GM23338 (cell line): Measurements from ENCODE around the gene FAM120A. TPM values are rescaled to one million over a fixed set of nuclear protein-coding genes. Genes with fewer than 3 reads are reported as not detected.

Source experiments
- ATAC-seq: fragments of 200-7000 bp; cut with Tn5 transposase; 3 replicates; pipeline ENCODE4 v1.9.1; 2020
- DNase-seq: peaks from one replicate; pipeline ENCODE4 v3.0.0-alpha.2; 2015; ENCODE audit warnings: low spot score
- H2AFZ ChIP-seq: fragments of 200-600 bp; sonication (generic); 2 replicates; pipeline ENCODE4 v1.8.0; 2016; ENCODE audit warnings: antibody characterized with exemption, mild to moderate bottlenecking, moderate library complexity
- H3F3A ChIP-seq: fragments of 200-600 bp; sonication (generic); replicated peaks from 2 replicates; pipeline ENCODE4 v1.8.0; 2017; ENCODE audit warnings: antibody characterized with exemption, mixed run types, low read depth
- H3K27ac ChIP-seq: fragments of 200-600 bp; sonication (generic); 2 replicates; pipeline ENCODE4 v1.6.1; 2016; ENCODE audit warnings: low read depth
- H3K27me3 ChIP-seq: fragments of 200-600 bp; sonication (generic); 2 replicates; pipeline ENCODE4 v1.8.0; 2016; ENCODE audit warnings: mild to moderate bottlenecking, mixed run types, moderate library complexity; ENCODE audit not compliant: insufficient read depth
- H3K36me3 ChIP-seq: fragments of 200-600 bp; sonication (generic); 2 replicates; pipeline ENCODE4 v1.8.0; 2016; ENCODE audit warnings: mild to moderate bottlenecking; ENCODE audit not compliant: insufficient read depth
- H3K4me1 ChIP-seq: fragments of 200-600 bp; sonication (generic); 2 replicates; pipeline ENCODE4 v1.8.0; 2016; ENCODE audit warnings: mild to moderate bottlenecking, moderate library complexity; ENCODE audit not compliant: insufficient read depth
- H3K4me2 ChIP-seq: fragments of 200-600 bp; sonication (generic); 2 replicates; pipeline ENCODE4 v1.7.1; 2017; ENCODE audit warnings: mixed run types
- H3K4me3 ChIP-seq: fragments of 200-600 bp; sonication (generic); 2 replicates; pipeline ENCODE4 v1.6.1; 2016; ENCODE audit warnings: mixed run types
- H3K79me2 ChIP-seq: fragments of 200-600 bp; sonication (generic); replicated peaks from 2 replicates; pipeline ENCODE4 v1.8.0; 2017; ENCODE audit warnings: mild to moderate bottlenecking; ENCODE audit not compliant: insufficient read depth
- H3K9me2 ChIP-seq: fragments of 200-600 bp; sonication (generic); 2 replicates; pipeline ENCODE4 v1.8.0; 2017; ENCODE audit not compliant: insufficient read depth
- H4K20me1 ChIP-seq: fragments of 200-600 bp; sonication (generic); replicated peaks from 2 replicates; pipeline ENCODE4 v1.8.0; 2017; ENCODE audit warnings: mild to moderate bottlenecking; ENCODE audit not compliant: insufficient read depth
- H3K27ac Mint-ChIP-seq: 2 replicates; pipeline ENCODE4 v1.8.0; 2020; ENCODE audit warnings: inconsistent platforms, mild to moderate bottlenecking, moderate library complexity, mixed read lengths
- H3K27me3 Mint-ChIP-seq: 3 replicates; pipeline ENCODE4 v1.8.0; 2022; ENCODE audit warnings: low read depth, mild to moderate bottlenecking, moderate library complexity, mixed read lengths, inconsistent platforms; ENCODE audit not compliant: insufficient read depth, poor library complexity
- H3K36me3 Mint-ChIP-seq: 3 replicates; pipeline ENCODE4 v1.8.0; 2021; ENCODE audit warnings: low read depth, mild to moderate bottlenecking, inconsistent platforms, moderate library complexity, mixed read lengths
- H3K4me1 Mint-ChIP-seq: 3 replicates; pipeline ENCODE4 v1.8.0; 2020; ENCODE audit warnings: mild to moderate bottlenecking, inconsistent platforms, mixed read lengths
- H3K4me3 Mint-ChIP-seq: 3 replicates; pipeline ENCODE4 v1.8.0; 2021; ENCODE audit warnings: moderate library complexity, mild to moderate bottlenecking, inconsistent platforms, mixed read lengths
- H3K9me3 Mint-ChIP-seq: 3 replicates; pipeline ENCODE4 v1.8.0; 2020; ENCODE audit warnings: moderate library complexity, mild to moderate bottlenecking, inconsistent platforms, mixed read lengths
- CREB1 ChIP-seq: fragments of 250-450 bp; sonication (Bioruptor Pico); IDR thresholded peaks from 2 replicates; pipeline ENCODE4 v1.5.0; 2020; ENCODE audit warnings: low read depth, mild to moderate bottlenecking, moderate library complexity
- ETS1 ChIP-seq: IDR thresholded peaks from 2 replicates; pipeline ENCODE4 v1.6.1; 2016; ENCODE audit warnings: antibody characterized with exemption
- EZH2 ChIP-seq: fragments of 200-600 bp; sonication (generic); IDR thresholded peaks from one replicate; pipeline ENCODE4 v1.8.0; 2017; ENCODE audit warnings: antibody characterized with exemption, mild to moderate bottlenecking, low read depth; ENCODE audit not compliant: unreplicated experiment
- EZH2phosphoT487 ChIP-seq: fragments of 200-600 bp; sonication (generic); IDR thresholded peaks from one replicate; pipeline ENCODE4 v1.8.1; 2018; ENCODE audit warnings: antibody characterized with exemption; ENCODE audit not compliant: unreplicated experiment
- JUNB ChIP-seq: IDR thresholded peaks from one replicate; pipeline ENCODE4 v1.6.1; 2016; ENCODE audit warnings: antibody characterized with exemption; ENCODE audit not compliant: unreplicated experiment
- NANOG ChIP-seq: IDR thresholded peaks from 2 replicates; pipeline ENCODE4 v1.6.1; 2016; ENCODE audit warnings: antibody characterized with exemption, borderline replicate concordance
- POLR2AphosphoS5 ChIP-seq: IDR thresholded peaks from 2 replicates; pipeline ENCODE4 v1.6.1; 2016; ENCODE audit warnings: antibody characterized with exemption, low read depth
- REST ChIP-seq: IDR thresholded peaks from one replicate; pipeline ENCODE4 v1.6.1; 2018; ENCODE audit warnings: antibody characterized with exemption; ENCODE audit not compliant: unreplicated experiment
- STAT1 ChIP-seq: IDR thresholded peaks from one replicate; pipeline ENCODE4 v1.6.1; 2016; ENCODE audit warnings: antibody characterized with exemption; ENCODE audit not compliant: unreplicated experiment
- ZNF114 ChIP-seq: fragments of 250-450 bp; sonication (Bioruptor Pico); IDR thresholded peaks from 2 replicates; pipeline ENCODE4 v1.5.0; 2020; ENCODE audit warnings: mild to moderate bottlenecking, moderate library complexity
- ZNF331 ChIP-seq: fragments of 250-450 bp; sonication (Bioruptor Pico); IDR thresholded peaks from 2 replicates; pipeline ENCODE4 v1.5.0; 2020; ENCODE audit warnings: low read depth, mild to moderate bottlenecking, moderate library complexity
- ZNF462 ChIP-seq: fragments of 250-450 bp; sonication (Bioruptor Pico); IDR thresholded peaks from 2 replicates; pipeline ENCODE4 v1.5.0; 2020; ENCODE audit warnings: mild to moderate bottlenecking, moderate library complexity
- polyA plus RNA-seq: library from polyadenylated mRNA; unstranded; fragments of >200 nt; fragmentation: Nextera tagmentation; extraction: Ambion mirVana; gene quantifications from 2 replicates; pipeline ENCODE4 v1.2.1, GENCODE V29; 2016
- total RNA-seq: library from RNA; depleted of rRNA; stranded (reverse); fragments of >200 nt; shearing (Covaris generic); gene quantifications from 2 replicates; pipeline ENCODE4 v1.2.3, GENCODE V29; 2014
- TF ChIP-seq, protein P1 (sequence below), 2 experiments: fragments of 200-600 bp in 1 of 2; sonication (generic) in 1 of 2; conservative IDR thresholded peaks; 2 replicates each; pipeline versions ENCODE4 v1.5.1 to v1.6.1; 2016 to 2017; ENCODE audit warnings: antibody characterized with exemption in 2 of 2, low read depth in 2 of 2, mild to moderate bottlenecking in 2 of 2, moderate library complexity in 1 of 2

The FAM120A gene
- total and polyA plus RNA-seq, 2 experiments from 2014 or later = 28.2 to 52.5 TPM

GRCh38 chr9:93415176-93415690 lies 36.3 kb upstream of the FAM120A start:
- H3K36me3 ChIP-seq = no peaks in the 10 kb centered on the region
- no peak overlapping the region for H3K4me3 Mint-ChIP-seq
- H3K36me3 Mint-ChIP-seq = peaks cover 8% of the 10 kb centered on the region
- no peaks in the 10 kb centered on the region for H3K9me2 ChIP-seq
- H3K79me2 ChIP-seq = no peaks in the 10 kb centered on the region
- no peak overlapping the region for H2AFZ ChIP-seq
- peaks cover 3% of the 10 kb centered on the region for H3K27me3 Mint-ChIP-seq
- no peaks in the 10 kb centered on the region for H3K4me1 ChIP-seq
- H3K4me3 ChIP-seq = no peak overlapping the region
- no peaks in the 10 kb centered on the region for H3F3A ChIP-seq
- no peak for DNase-seq
- no peak for ATAC-seq
- H3K4me1 Mint-ChIP-seq = no peaks in the 10 kb centered on the region
- no peak overlapping the region for H3K27ac Mint-ChIP-seq
- H3K27me3 ChIP-seq = no peaks in the 10 kb centered on the region
- H3K27ac ChIP-seq = no peak overlapping the region
- no peak for TF ChIP-seq JUNB
- no peak for TF ChIP-seq REST
- no peak for TF ChIP-seq ZNF462 (CRISPR knock-in tag)
- TF ChIP-seq, protein P1, sequence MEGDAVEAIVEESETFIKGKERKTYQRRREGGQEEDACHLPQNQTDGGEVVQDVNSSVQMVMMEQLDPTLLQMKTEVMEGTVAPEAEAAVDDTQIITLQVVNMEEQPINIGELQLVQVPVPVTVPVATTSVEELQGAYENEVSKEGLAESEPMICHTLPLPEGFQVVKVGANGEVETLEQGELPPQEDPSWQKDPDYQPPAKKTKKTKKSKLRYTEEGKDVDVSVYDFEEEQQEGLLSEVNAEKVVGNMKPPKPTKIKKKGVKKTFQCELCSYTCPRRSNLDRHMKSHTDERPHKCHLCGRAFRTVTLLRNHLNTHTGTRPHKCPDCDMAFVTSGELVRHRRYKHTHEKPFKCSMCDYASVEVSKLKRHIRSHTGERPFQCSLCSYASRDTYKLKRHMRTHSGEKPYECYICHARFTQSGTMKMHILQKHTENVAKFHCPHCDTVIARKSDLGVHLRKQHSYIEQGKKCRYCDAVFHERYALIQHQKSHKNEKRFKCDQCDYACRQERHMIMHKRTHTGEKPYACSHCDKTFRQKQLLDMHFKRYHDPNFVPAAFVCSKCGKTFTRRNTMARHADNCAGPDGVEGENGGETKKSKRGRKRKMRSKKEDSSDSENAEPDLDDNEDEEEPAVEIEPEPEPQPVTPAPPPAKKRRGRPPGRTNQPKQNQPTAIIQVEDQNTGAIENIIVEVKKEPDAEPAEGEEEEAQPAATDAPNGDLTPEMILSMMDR (conservative IDR thresholded peaks at IDR 0.05; ENCODE audit: low read depth in 2 of 2) = no peak
- no peak for TF ChIP-seq POLR2AphosphoS5
- TF ChIP-seq NANOG = no peak
- TF ChIP-seq CREB1 = no peak
- TF ChIP-seq ZNF114 (CRISPR knock-in tag) = no peak
- no peak for TF ChIP-seq ZNF331
- TF ChIP-seq STAT1 = no peak
- TF ChIP-seq ETS1 = no peak
- no peak for TF ChIP-seq EZH2phosphoT487
- no peak for TF ChIP-seq EZH2
- no peaks in the 10 kb centered on the region for H4K20me1 ChIP-seq
- H3K4me2 ChIP-seq = no peak overlapping the region
- H3K9me3 Mint-ChIP-seq = peaks cover 19% of the 10 kb centered on the region
